Right lobe of liver (tissue), 4 donors: ENCODE measurements around the gene TGFBI.

Source experiments
- POLR2A ChIP-seq: fragments of 450-650 bp; IDR thresholded peaks from one replicate; pipeline ENCODE4 v1.6.1; 2017; ENCODE audit warnings: antibody characterized with exemption, mild to moderate bottlenecking
- TF ChIP-seq, protein P1 (sequence below), 4 donors: fragments of 200-600 bp in 3 of 4; fragments of 450-650 bp in 1 of 4; IDR thresholded peaks; one replicate each; pipeline versions ENCODE4 v1.5.1 to v1.8.0; 2016 to 2022; ENCODE audit warnings: antibody characterized with exemption in 4 of 4, mild to moderate bottlenecking in 2 of 4
- donor health status: DM: no; HTN: no; CAD: no.
- donor health status: DM: no; HTN: no; CAD: no.
- donor health status: DM: no; HTN: yes; CAD: no.

DNA sequence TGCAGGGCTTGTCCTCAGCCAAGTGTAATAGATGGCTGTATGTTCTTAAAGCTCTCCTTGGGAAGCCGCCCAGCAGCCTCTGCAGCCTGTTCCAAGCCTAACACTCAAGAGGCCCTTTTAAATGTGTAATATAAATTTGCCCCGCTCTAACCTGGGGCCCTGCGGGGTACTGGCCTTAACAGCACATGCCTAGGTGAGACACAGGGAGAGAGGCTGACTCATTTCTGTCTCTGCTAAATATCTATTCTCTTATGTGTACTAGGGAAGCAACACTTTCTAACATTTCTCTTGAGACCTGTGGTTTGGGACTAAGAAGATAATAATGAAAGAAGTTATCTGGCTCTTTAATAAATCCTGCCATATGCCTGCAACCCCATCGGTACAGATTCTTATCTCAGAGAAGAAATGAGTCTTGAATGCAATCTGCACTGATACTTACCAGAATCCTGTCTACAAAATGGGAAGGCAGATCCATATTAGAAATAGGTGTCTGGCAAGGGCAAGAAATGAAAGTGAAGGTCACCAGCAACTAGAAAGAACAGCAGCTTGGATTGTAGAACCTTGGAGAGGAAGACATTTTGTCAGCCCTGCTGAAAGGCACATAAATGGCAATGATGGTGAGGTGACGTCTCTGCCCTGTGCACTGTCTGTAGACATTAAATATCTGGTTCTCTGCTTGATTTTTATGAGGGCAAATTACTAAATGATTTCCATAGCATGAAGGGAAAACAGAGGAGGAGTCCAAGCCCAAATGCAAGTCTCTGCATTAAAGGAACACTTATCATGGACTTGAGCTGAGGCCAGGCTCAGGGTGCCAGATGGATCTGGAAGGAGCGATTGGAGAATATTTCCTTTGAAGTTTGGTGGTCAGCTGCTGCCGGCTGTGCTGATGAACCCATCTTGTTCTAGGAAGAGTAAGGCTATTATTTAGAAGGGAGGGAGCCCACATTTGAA lies 14.5 kb upstream of the TGFBI start:
- TF ChIP-seq, protein P1, sequence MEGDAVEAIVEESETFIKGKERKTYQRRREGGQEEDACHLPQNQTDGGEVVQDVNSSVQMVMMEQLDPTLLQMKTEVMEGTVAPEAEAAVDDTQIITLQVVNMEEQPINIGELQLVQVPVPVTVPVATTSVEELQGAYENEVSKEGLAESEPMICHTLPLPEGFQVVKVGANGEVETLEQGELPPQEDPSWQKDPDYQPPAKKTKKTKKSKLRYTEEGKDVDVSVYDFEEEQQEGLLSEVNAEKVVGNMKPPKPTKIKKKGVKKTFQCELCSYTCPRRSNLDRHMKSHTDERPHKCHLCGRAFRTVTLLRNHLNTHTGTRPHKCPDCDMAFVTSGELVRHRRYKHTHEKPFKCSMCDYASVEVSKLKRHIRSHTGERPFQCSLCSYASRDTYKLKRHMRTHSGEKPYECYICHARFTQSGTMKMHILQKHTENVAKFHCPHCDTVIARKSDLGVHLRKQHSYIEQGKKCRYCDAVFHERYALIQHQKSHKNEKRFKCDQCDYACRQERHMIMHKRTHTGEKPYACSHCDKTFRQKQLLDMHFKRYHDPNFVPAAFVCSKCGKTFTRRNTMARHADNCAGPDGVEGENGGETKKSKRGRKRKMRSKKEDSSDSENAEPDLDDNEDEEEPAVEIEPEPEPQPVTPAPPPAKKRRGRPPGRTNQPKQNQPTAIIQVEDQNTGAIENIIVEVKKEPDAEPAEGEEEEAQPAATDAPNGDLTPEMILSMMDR (IDR thresholded peaks at IDR 0.05) = no peak
- TF ChIP-seq POLR2A = no peak
